ENCODE data around the gene GYG2.
"Not testable (repeated sequence)": the region's sequence is repeated elsewhere in the genome, so short reads cannot be mapped to it uniquely, and the experiment has no call there.

Gene GYG2

GRCh38 chrX:2801223-2801622, 27.5 kb upstream of the GYG2 start:
- in situ Hi-C loops (cut with HindIII; ENCODE audit: low pct_unique_long_range_greater_than_20kb, low sequenced_read_pairs): no loop called here
- TF ChIP-seq JUND (IDR thresholded peaks at IDR 0.05; ENCODE audit: low read depth): no peak
- DNase-seq (ENCODE audit: low read depth in 1 of 2, low spot score in 1 of 2): no peak

GRCh38 chrX:2802376-2803090, 26.2 kb upstream of the GYG2 start:
- in situ Hi-C loops (cut with HindIII; ENCODE audit: low pct_unique_long_range_greater_than_20kb, low sequenced_read_pairs); DNase-seq (ENCODE audit: low read depth in 1 of 2, low spot score in 1 of 2): not testable (repeated sequence)

- in situ Hi-C loops (cut with HindIII; ENCODE audit: low pct_unique_long_range_greater_than_20kb, low sequenced_read_pairs): not testable (repeated sequence)
- DNase-seq (ENCODE audit: low read depth in 1 of 2, low spot score in 1 of 2): peak in 1 of 2 experiments; percentile 52
Measured at GRCh38 chrX:2803486-2803885, 25.2 kb upstream of the GYG2 start.

- in situ Hi-C loops (cut with HindIII; ENCODE audit: low pct_unique_long_range_greater_than_20kb, low sequenced_read_pairs); DNase-seq (ENCODE audit: low read depth in 1 of 2, low spot score in 1 of 2): not testable (repeated sequence)
Measured at GRCh38 chrX:2804106-2804843, 24.5 kb upstream of the GYG2 start.

GRCh38 chrX:2804858-2805257, 23.9 kb upstream of the GYG2 start:
- DNase-seq (ENCODE audit: low read depth in 1 of 2, low spot score in 1 of 2); in situ Hi-C loops (cut with HindIII; ENCODE audit: low pct_unique_long_range_greater_than_20kb, low sequenced_read_pairs): not testable (repeated sequence)

GRCh38 chrX:2811271-2811670, 17.5 kb upstream of the GYG2 start:
- TF ChIP-seq JUND (IDR thresholded peaks at IDR 0.05; ENCODE audit: low read depth): no peak
- DNase-seq (ENCODE audit: low read depth in 1 of 2, low spot score in 1 of 2): no peak
- in situ Hi-C loops (cut with HindIII; ENCODE audit: low pct_unique_long_range_greater_than_20kb, low sequenced_read_pairs): no loop called here

GRCh38 chrX:2812161-2812907, 16.4 kb upstream of the GYG2 start:
- in situ Hi-C loops (cut with HindIII; ENCODE audit: low pct_unique_long_range_greater_than_20kb, low sequenced_read_pairs): not testable (repeated sequence)
- DNase-seq (ENCODE audit: low read depth in 1 of 2, low spot score in 1 of 2): peak in 1 of 2 experiments; percentile 56

GRCh38 chrX:2817036-2817435, 11.7 kb upstream of the GYG2 start:
- TF ChIP-seq JUND (IDR thresholded peaks at IDR 0.05; ENCODE audit: low read depth): no peak
- no peak for DNase-seq (ENCODE audit: low read depth in 1 of 2, low spot score in 1 of 2)
- in situ Hi-C loops (cut with HindIII; ENCODE audit: low pct_unique_long_range_greater_than_20kb, low sequenced_read_pairs): no loop called here

- in situ Hi-C loops (cut with HindIII; ENCODE audit: low pct_unique_long_range_greater_than_20kb, low sequenced_read_pairs): no loop called here
- TF ChIP-seq JUND (IDR thresholded peaks at IDR 0.05; ENCODE audit: low read depth): no peak
- peak in 1 of 2 experiments; percentile 29 for DNase-seq (ENCODE audit: low read depth in 1 of 2, low spot score in 1 of 2)
Measured at GRCh38 chrX:2819345-2820135, 9.2 kb upstream of the GYG2 start.

- no peak for TF ChIP-seq JUND (IDR thresholded peaks at IDR 0.05; ENCODE audit: low read depth)
- in situ Hi-C loops (cut with HindIII; ENCODE audit: low pct_unique_long_range_greater_than_20kb, low sequenced_read_pairs): no loop called here
- DNase-seq (ENCODE audit: low read depth in 1 of 2, low spot score in 1 of 2): no peak
Measured at GRCh38 chrX:2820136-2820771, 8.5 kb upstream of the GYG2 start.

GRCh38 chrX:2823795-2824386, 4.8 kb upstream of the GYG2 start:
- no peak for TF ChIP-seq JUND (IDR thresholded peaks at IDR 0.05; ENCODE audit: low read depth)
- DNase-seq (ENCODE audit: low read depth in 1 of 2, low spot score in 1 of 2): no peak
- in situ Hi-C loops (cut with HindIII; ENCODE audit: low pct_unique_long_range_greater_than_20kb, low sequenced_read_pairs): no loop called here

GRCh38 chrX:2824886-2825285, 3.8 kb upstream of the GYG2 start:
- no peak for DNase-seq (ENCODE audit: low read depth in 1 of 2, low spot score in 1 of 2)
- no peak for TF ChIP-seq JUND (IDR thresholded peaks at IDR 0.05; ENCODE audit: low read depth)
- in situ Hi-C loops (cut with HindIII; ENCODE audit: low pct_unique_long_range_greater_than_20kb, low sequenced_read_pairs): no loop called here
